ENCODE measurements around the gene ETV7.

- TF ChIP-seq EZH2 (IDR thresholded peaks at IDR 0.05): no peak
- TF ChIP-seq POLR2AphosphoS5 (IDR thresholded peaks at IDR 0.05; ENCODE audit: borderline replicate concordance, low read depth, low read length): no peak
These were observed 31.1 kb upstream of the ETV7 start for GRCh38 chr6:36418558-36418957.

Measured in SK-N-MC (cell line).